ENCODE data around the gene GOLM1. TPM values are rescaled to one million over a fixed set of nuclear protein-coding genes. Genes with fewer than 3 reads are reported as not detected.

The GOLM1 gene
- total and polyA plus RNA-seq, 7 donors: 9.2 to 187 (median 14.3) TPM

DNA sequence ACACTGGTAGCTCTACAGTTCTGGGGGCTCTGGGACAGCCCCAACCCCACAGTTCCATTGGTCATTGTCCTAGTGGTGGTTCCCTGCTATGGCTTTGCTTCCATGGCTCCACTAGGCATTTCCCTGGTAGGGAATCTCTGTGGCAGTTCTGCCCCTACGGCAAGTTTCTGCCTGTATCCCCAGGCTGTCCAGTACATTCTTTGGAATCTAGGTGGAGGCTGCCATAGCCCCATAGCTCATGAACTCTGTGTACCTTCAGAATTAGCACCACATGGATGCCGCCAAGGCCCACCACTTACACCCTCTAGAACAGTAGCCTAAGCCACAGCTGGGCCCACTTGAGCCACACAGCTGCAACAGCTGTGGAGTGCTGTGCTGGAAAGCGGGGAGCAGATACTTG, 3.3 kb upstream of the GOLM1 start:
- Histone ChIP-seq H3K4me3 (no peak overlapping the region), H3K27me3 (no peaks in the 10 kb centered on the region), H3K36me3 (no peaks in the 10 kb centered on the region), H3K9me3 (no peaks in the 10 kb centered on the region), H3K27ac (no peak overlapping the region), H3K4me1 (peaks cover 0 to 14% (median 8%) of the 10 kb centered on the region in 4 donors)
- whole genome bisulfite sequencing, 2 donors: 94 to 96% methylated on average over 3 of the region's 3 CpGs
- no peak for TF ChIP-seq EP300 (IDR thresholded peaks at IDR 0.05)
- TF ChIP-seq, protein P1, sequence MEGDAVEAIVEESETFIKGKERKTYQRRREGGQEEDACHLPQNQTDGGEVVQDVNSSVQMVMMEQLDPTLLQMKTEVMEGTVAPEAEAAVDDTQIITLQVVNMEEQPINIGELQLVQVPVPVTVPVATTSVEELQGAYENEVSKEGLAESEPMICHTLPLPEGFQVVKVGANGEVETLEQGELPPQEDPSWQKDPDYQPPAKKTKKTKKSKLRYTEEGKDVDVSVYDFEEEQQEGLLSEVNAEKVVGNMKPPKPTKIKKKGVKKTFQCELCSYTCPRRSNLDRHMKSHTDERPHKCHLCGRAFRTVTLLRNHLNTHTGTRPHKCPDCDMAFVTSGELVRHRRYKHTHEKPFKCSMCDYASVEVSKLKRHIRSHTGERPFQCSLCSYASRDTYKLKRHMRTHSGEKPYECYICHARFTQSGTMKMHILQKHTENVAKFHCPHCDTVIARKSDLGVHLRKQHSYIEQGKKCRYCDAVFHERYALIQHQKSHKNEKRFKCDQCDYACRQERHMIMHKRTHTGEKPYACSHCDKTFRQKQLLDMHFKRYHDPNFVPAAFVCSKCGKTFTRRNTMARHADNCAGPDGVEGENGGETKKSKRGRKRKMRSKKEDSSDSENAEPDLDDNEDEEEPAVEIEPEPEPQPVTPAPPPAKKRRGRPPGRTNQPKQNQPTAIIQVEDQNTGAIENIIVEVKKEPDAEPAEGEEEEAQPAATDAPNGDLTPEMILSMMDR (IDR thresholded peaks at IDR 0.05): no peak
- TF ChIP-seq POLR2A (IDR thresholded peaks at IDR 0.05): no peak
- no peak for TF ChIP-seq POLR2AphosphoS5 (IDR thresholded peaks at IDR 0.05)
- no peak for DNase-seq
- intact Hi-C loops (cut with DNase I): no loop called here

DNA sequence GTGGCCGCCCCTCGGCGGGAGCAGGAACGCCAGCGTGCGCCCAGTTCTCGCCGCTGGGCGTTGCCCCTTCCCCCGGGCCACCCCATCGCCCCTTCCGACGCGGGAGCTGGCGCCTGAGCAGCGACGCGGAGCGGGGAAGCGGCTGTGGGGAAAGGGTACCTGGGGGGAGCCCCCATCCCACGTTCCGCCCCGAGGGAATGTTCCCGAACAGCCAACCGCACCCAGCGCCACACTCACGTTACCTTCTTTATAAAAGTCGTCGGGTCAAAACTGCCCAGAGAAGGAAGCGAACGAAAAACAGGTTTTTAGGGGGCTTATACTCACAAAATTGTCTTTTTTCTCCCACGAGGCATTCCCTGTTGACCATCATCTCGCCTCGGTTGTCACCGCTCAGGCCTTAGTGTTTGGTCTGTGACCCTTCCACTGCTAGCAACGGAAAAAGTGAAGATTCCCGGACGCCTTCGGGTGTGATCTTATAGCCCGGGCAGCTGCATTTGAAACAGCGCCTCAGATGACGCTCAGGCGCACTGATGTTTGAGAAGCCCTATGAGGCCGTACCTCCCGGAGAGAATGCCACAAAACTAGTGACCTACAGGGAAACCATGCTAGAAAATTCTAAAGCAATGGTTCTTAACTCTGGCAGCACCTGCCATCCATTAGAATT, 475 bp upstream of the GOLM1 start:
- Histone ChIP-seq H3K27ac (peak overlapping the region; percentile 73 to 81 (median 78)), H3K4me1 (peaks cover 0 to 14% (median 8%) of the 10 kb centered on the region in 4 donors), H3K4me3 (peak overlapping the region; percentile 38 to 88 (median 76)), H3K27me3 (no peaks in the 10 kb centered on the region), H3K36me3 (no peaks in the 10 kb centered on the region), H3K9me3 (no peaks in the 10 kb centered on the region)
- intact Hi-C loops (cut with DNase I): loop anchor here (2.0 to 5.0 kb wide), 3 partner anchors 19 to 182 kb away; partner anchors contain the start of gene ISCA1
- DNase-seq: peak; percentile 79
- WGBS, 2 donors: 0 to 2% methylated on average over 45 of the region's 45 CpGs
- TF ChIP-seq, protein P1 (IDR thresholded peaks at IDR 0.05): peak in 1 of 4 experiments; percentile 4
- TF ChIP-seq POLR2AphosphoS5 (IDR thresholded peaks at IDR 0.05) (peak in 3 of 4 donors; percentile 16 to 62 (median 29)), EP300 (IDR thresholded peaks at IDR 0.05) (no peak), POLR2A (IDR thresholded peaks at IDR 0.05) (no peak)

DNA sequence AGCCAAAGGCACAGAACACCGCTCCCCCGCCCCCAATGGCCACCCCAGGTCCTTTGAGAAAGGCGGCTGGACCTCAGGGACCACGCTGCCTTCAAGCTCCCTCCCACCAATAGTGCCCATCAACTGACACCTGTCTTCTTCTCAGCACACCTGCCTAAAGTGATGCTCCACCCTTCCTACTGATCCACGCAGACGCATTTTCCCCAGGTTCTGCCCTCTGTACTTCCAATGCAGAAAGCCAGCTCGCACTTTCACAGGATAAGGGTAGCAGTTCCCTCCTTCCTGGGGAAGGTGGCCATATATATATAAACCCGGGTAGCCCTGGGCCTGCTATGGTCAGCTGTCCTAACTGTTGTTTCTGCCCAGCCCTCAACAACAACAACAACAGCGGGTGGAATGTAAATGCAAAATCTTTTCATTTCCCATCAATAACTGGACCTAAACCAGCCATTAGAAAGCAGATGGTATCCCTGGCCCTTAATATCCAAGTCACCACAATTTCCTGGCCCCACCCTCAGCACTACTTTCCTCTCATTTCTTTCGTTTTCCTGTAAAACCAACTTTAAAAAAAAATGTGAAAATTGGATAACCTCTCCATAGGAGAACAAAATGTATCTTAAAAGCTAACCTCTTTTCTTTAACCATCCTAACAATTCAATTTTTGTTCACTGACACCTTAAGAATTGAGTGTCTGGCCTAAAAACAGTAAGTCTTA, 1.7 kb downstream of the GOLM1 start:
- Histone ChIP-seq H3K4me3 (peak overlapping the region in 1 of 4 donors; percentile 66), H3K4me1 (peaks cover 0 to 14% (median 8%) of the 10 kb centered on the region in 4 donors), H3K27ac (no peak overlapping the region), H3K36me3 (no peaks in the 10 kb centered on the region), H3K9me3 (no peaks in the 10 kb centered on the region), H3K27me3 (no peaks in the 10 kb centered on the region)
- TF ChIP-seq, protein P1 (IDR thresholded peaks at IDR 0.05): no peak
- TF ChIP-seq POLR2AphosphoS5 (IDR thresholded peaks at IDR 0.05) (no peak), POLR2A (IDR thresholded peaks at IDR 0.05) (no peak), EP300 (IDR thresholded peaks at IDR 0.05) (no peak)
- DNase-seq: no peak
- intact Hi-C loops (cut with DNase I): loop anchor here (2.0 to 5.0 kb wide), 3 partner anchors 17 to 185 kb away; partner anchors contain the start of gene ISCA1
- WGBS, 2 donors: 27 to 74% methylated on average over 10 of the region's 10 CpGs

DNA sequence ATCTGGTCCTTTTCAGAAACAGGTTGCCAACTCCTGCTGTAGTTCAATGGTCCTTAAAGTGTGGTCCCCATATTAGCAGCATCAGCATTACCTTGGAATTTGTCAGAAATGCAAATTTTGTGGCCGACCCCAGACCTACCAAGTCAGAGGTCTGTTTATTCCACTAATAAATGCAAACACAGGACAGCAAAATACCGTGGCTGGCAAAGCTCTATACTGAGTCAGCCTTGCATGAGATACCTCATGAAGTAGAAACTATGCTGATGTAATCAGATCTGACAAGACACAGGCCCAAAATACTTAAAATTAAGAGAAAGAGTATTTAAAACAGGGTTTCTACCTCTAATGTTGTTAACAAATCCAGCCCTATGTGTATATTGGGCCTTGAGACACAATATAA, 3.0 kb downstream of the GOLM1 start:
- no peaks in the 10 kb centered on the region for H3K27me3 ChIP-seq
- TF ChIP-seq POLR2AphosphoS5 (IDR thresholded peaks at IDR 0.05): no peak
- TF ChIP-seq EP300 (IDR thresholded peaks at IDR 0.05): no peak
- TF ChIP-seq, protein P1 (IDR thresholded peaks at IDR 0.05): no peak
- no peak for DNase-seq
- H3K4me3 ChIP-seq: no peak overlapping the region
- no peaks in the 10 kb centered on the region for H3K9me3 ChIP-seq
- H3K4me1 ChIP-seq: peaks cover 0 to 14% (median 8%) of the 10 kb centered on the region in 4 donors
- intact Hi-C loops (cut with DNase I): loop anchor here (5.0 kb wide), 1 partner anchor 186 kb away; the partner anchor contains the start of gene ISCA1
- WGBS, 2 donors: 29 to 60% methylated on average over 2 of the region's 2 CpGs
- no peaks in the 10 kb centered on the region for H3K36me3 ChIP-seq
- H3K27ac ChIP-seq: no peak overlapping the region

Measured in sigmoid colon (tissue), 7 donors.